Cardiac atrium fibroblast (primary cell): Measurements from ENCODE around the gene PCDHGC3. TPM values are rescaled to one million over a fixed set of nuclear protein-coding genes. Genes with fewer than 3 reads are reported as not detected.

Experiments
- total RNA-seq: library from RNA; depleted of rRNA; stranded (reverse); fragments of >200 nt; gene quantifications from 2 replicates; pipeline ENCODE4 v1.2.3, GENCODE V29; 2015

The PCDHGC3 gene
- 40.8 and 83.1 TPM in 2 replicates for total RNA-seq

DNA sequence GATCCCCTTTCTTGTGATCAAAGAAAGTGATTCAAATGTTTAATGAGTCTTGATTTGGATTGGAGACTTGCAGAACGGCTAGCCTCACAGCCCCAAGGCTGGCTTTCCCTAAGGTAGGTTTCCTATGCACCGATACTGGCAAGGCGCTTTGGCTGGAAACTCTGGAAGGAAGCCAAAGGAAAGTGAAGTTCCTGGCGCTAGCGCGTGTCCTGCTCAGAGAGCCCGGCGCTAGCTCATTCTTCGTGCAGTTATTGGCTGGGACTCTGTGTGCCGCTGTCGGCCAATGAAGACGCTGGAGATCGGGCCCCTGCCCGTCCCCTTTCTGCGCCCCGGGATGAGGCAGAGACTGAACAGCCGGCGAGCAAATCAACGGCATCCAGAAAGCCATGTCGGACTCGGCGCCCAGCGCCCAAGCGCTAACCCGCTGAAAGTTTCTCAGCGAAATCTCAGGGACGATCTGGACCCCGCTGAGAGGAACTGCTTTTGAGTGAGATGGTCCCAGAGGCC is at the start of gene PCDHGC3:
PCDHGC3 (plus strand) TSS at position 342 of the 507 bp plus-strand sequence; CDS start at position 493, 151 bp downstream.

DNA sequence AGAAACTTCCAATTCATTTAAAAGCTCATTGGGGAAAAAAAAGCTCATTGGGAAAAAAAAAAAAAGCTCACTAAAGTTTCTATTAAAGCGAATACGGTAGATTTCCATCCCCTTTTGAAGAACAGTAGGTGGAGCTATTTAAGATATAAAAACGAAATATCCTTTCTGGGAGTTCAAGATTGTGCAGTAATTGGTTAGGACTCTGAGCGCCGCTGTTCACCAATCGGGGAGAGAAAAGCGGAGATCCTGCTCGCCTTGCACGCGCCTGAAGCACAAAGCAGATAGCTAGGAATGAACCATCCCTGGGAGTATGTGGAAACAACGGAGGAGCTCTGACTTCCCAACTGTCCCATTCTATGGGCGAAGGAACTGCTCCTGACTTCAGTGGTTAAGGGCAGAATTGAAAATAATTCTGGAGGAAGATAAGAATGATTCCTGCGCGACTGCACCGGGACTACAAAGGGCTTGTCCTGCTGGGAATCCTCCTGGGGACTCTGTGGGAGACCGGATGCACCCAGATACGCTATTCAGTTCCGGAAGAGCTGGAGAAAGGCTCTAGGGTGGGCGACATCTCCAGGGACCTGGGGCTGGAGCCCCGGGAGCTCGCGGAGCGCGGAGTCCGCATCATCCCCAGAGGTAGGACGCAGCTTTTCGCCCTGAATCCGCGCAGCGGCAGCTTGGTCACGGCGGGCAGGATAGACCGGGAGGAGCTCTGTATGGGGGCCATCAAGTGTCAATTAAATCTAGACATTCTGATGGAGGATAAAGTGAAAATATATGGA is 45.2 kb upstream of the PCDHGC3 start, which contains the start of gene PCDHGA12:
PCDHGA12 (plus strand) TSS at position 176 of the 782 bp plus-strand sequence; CDS start at position 429, 253 bp downstream.

DNA sequence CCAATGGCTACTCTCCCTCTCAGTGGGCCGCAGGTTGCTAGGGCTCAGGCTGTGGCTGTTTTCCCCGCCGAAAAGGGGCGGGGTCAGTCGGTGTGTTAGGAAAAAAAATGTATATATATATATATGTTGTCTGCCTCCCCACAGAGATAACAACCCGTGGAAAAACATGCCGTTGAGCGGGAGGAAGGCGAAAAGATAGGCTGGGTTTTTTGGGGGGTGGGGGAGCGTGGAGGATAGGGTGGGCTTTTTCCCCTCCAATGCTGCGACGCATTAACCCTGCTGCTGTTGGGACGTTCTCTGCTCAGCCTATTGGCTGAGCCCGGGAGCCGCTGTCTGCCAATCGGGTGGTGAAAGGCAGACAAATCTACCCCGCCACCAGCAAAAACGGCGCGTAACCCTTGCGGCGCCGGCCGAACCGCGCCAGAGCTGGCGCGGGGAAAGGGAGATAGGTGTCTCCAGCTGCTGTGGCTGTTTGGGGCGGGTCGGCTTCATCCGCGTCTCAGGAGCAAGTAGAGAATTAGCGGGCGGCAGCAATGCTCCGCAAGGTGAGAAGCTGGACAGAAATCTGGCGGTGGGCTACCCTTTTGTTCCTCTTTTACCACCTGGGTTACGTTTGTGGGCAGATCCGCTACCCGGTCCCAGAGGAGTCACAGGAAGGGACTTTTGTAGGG is 9.0 kb downstream of the PCDHGC3 start, which contains the start of gene PCDHGC4:
PCDHGC4 (plus strand) TSS at position 390 of the 671 bp plus-strand sequence; CDS start at position 534, 144 bp downstream.

DNA sequence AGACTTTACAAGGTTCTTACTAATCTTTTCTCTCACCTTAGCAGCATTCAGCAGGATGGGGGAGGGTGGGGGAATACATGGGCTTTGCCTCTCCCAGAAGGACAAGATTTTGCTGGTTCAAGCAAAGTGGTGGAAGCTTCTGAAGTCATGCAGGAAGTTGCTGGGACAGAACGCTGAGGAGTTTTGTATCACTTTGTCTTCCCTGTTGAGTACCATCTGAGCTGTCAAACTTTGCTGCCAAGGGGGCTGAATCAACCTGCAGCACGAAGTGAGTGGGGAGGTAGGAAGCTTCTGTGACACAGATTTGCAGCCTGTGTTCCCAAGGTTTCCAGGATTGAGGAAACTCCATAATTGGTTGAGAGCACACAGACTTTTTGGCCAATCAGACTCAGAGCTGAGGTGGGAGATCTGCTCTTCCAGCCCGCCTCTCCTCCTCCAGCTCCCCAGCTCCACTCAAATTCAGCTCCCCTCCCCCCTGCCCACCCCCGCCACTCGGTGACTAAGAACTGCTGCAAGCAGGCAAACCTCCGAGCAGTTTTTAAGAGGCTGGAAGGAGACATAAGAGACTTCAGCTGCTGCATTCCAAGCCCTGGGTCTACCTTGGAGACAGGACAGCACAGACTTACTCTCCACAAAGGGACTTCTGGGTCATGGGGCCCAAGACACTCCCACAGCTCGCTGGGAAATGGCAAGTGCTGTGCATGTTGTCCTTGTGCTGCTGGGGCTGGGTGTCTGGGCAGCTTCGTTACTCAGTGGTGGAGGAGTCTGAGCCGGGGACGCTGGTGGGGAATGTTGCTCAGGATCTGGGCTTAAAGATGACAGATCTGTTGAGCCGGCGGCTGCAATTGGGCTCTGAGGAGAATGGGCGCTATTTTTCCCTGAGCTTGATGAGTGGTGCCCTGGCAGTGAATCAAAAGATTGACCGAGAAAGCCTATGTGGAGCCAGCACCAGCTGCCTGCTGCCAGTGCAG is 13.1 kb downstream of the PCDHGC3 start, which contains the start of gene PCDHGC5:
PCDHGC5 (plus strand) TSS at position 491 of the 971 bp plus-strand sequence; CDS start at position 651, 160 bp downstream.

Other genes starting within 250 kb of the PCDHGC3 start
- gene PCDHB15, start 230.6 kb upstream of the PCDHGC3 start, total RNA-seq: 1.8 TPM in 2 replicates
- not detected in 2 replicates for gene SLC25A2, start 171.9 kb upstream of the PCDHGC3 start, total RNA-seq
- gene TAF7, start 155.2 kb upstream of the PCDHGC3 start, total RNA-seq: 36.6 and 51.5 TPM in 2 replicates
- 0.54 and 0.65 TPM in 2 replicates for gene PCDHGA1, start 145.5 kb upstream of the PCDHGC3 start, total RNA-seq
- gene PCDHGA2, start 137.2 kb upstream of the PCDHGC3 start, total RNA-seq: 2.5 and 5.8 TPM in 2 replicates
- gene PCDHGA3, start 132.1 kb upstream of the PCDHGC3 start, total RNA-seq: 2.0 and 2.9 TPM in 2 replicates
- 0.36 and 0.81 TPM in 2 replicates for gene PCDHGB1, start 125.9 kb upstream of the PCDHGC3 start, total RNA-seq
- 4.7 and 6.3 TPM in 2 replicates for gene PCDHGA4, start 120.9 kb upstream of the PCDHGC3 start, total RNA-seq
- gene PCDHGB2, start 116.0 kb upstream of the PCDHGC3 start, total RNA-seq: 1.6 and 3.2 TPM in 2 replicates
- gene PCDHGA5, start 111.8 kb upstream of the PCDHGC3 start, total RNA-seq: 0.32 and 2.2 TPM in 2 replicates
- 1.8 and 2.4 TPM in 2 replicates for gene PCDHGB3, start 105.7 kb upstream of the PCDHGC3 start, total RNA-seq
- gene PCDHGA6, start 102.1 kb upstream of the PCDHGC3 start, total RNA-seq: 1.1 and 3.4 TPM in 2 replicates
- gene PCDHGA7, start 93.2 kb upstream of the PCDHGC3 start, total RNA-seq: 3.6 and 5.8 TPM in 2 replicates
- gene PCDHGB4, start 88.3 kb upstream of the PCDHGC3 start, total RNA-seq: 14.1 and 16.8 TPM in 2 replicates
- 0.18 and 1.8 TPM in 2 replicates for gene PCDHGA8, start 83.3 kb upstream of the PCDHGC3 start, total RNA-seq
- 21.7 and 22.2 TPM in 2 replicates for gene PCDHGB5, start 78.0 kb upstream of the PCDHGC3 start, total RNA-seq
- gene PCDHGA9, start 73.2 kb upstream of the PCDHGC3 start, total RNA-seq: 1.4 and 2.6 TPM in 2 replicates
- gene PCDHGB6, start 67.9 kb upstream of the PCDHGC3 start, total RNA-seq: 1.4 and 2.1 TPM in 2 replicates
- gene PCDHGA10, start 63.0 kb upstream of the PCDHGC3 start, total RNA-seq: 3.4 and 5.0 TPM in 2 replicates
- gene PCDHGB7, start 58.3 kb upstream of the PCDHGC3 start, total RNA-seq: 7.8 and 14.4 TPM in 2 replicates
- 10.2 and 12.8 TPM in 2 replicates for gene PCDHGA11, start 54.9 kb upstream of the PCDHGC3 start, total RNA-seq
- 26.7 and 27.1 TPM in 2 replicates for gene PCDHGA12, start 45.5 kb upstream of the PCDHGC3 start, total RNA-seq
- under 0.01 and 0.18 TPM in 2 replicates for gene PCDHGC4, start 9.1 kb downstream of the PCDHGC3 start, total RNA-seq
- gene PCDHGC5, start 13.1 kb downstream of the PCDHGC3 start, total RNA-seq: 0.54 and 0.65 TPM in 2 replicates
- 23.6 and 26.7 TPM in 2 replicates for gene DIAPH1, start 143.0 kb downstream of the PCDHGC3 start, total RNA-seq
- gene HDAC3, start 160.9 kb downstream of the PCDHGC3 start, total RNA-seq: 46.9 and 54.3 TPM in 2 replicates
- gene RELL2, start 161.0 kb downstream of the PCDHGC3 start, total RNA-seq: 2.8 and 5.8 TPM in 2 replicates
- 15.3 and 15.7 TPM in 2 replicates for gene FCHSD1, start 175.5 kb downstream of the PCDHGC3 start, total RNA-seq
- 6.9 and 7.1 TPM in 2 replicates for gene ARAP3, start 206.3 kb downstream of the PCDHGC3 start, total RNA-seq